ENCODE results near the gene PHRF1. TPM values are rescaled to one million over a fixed set of nuclear protein-coding genes. Genes with fewer than 3 reads are reported as not detected.

Gene PHRF1
- total and polyA plus RNA-seq, 12 donors: 8.7 to 62.3 (median 26.1) TPM

- intact Hi-C loops (cut with DNase I): no loop called here
- H3K4me3 ChIP-seq: no peak overlapping the region
- H3K27me3 ChIP-seq: no peaks in the 10 kb centered on the region
- DNase-seq: peak in 1 of 7 donors; percentile 25
- H3K4me1 ChIP-seq (replicated peaks in 1 of 2): no peaks in the 10 kb centered on the region
- TF ChIP-seq POLR2A (IDR thresholded peaks at IDR 0.05): no peak
- TF ChIP-seq, protein P1, sequence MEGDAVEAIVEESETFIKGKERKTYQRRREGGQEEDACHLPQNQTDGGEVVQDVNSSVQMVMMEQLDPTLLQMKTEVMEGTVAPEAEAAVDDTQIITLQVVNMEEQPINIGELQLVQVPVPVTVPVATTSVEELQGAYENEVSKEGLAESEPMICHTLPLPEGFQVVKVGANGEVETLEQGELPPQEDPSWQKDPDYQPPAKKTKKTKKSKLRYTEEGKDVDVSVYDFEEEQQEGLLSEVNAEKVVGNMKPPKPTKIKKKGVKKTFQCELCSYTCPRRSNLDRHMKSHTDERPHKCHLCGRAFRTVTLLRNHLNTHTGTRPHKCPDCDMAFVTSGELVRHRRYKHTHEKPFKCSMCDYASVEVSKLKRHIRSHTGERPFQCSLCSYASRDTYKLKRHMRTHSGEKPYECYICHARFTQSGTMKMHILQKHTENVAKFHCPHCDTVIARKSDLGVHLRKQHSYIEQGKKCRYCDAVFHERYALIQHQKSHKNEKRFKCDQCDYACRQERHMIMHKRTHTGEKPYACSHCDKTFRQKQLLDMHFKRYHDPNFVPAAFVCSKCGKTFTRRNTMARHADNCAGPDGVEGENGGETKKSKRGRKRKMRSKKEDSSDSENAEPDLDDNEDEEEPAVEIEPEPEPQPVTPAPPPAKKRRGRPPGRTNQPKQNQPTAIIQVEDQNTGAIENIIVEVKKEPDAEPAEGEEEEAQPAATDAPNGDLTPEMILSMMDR (IDR thresholded peaks at IDR 0.05): no peak
- WGBS, 4 donors: 48 to 88% (median 54%) methylated on average over 24 to 65 of the region's 69 CpGs
- H3K36me3 ChIP-seq (replicated peaks in 1 of 2): peaks cover 0 to 6% of the 10 kb centered on the region in 2 donors
- no peaks in the 10 kb centered on the region for H3K9me3 ChIP-seq (replicated peaks in 1 of 3)
- no peak overlapping the region for H3K27ac ChIP-seq
These were observed 63.9 kb downstream of the PHRF1 start for GRCh38 chr11:640021-640706.

GRCh38 chr11:641806-642370 is 65.6 kb downstream of the PHRF1 start:
- H3K4me3 ChIP-seq: no peak overlapping the region
- no peaks in the 10 kb centered on the region for H3K9me3 ChIP-seq (replicated peaks in 1 of 3)
- DNase-seq: no peak
- no peaks in the 10 kb centered on the region for H3K4me1 ChIP-seq (replicated peaks in 1 of 2)
- WGBS, 4 donors: 92 to 98% (median 94%) methylated on average over 19 of the region's 19 CpGs
- intact Hi-C loops (cut with DNase I): no loop called here
- H3K27me3 ChIP-seq: no peaks in the 10 kb centered on the region
- H3K36me3 ChIP-seq (replicated peaks in 1 of 2): peaks cover 0 to 6% of the 10 kb centered on the region in 2 donors
- H3K27ac ChIP-seq: no peak overlapping the region
- no peak for TF ChIP-seq POLR2A (IDR thresholded peaks at IDR 0.05)
- TF ChIP-seq, protein P1 (IDR thresholded peaks at IDR 0.05): no peak

GRCh38 chr11:643366-643765 is 67.1 kb downstream of the PHRF1 start:
- H3K9me3 ChIP-seq (replicated peaks in 1 of 3): no peaks in the 10 kb centered on the region
- no peak overlapping the region for H3K4me3 ChIP-seq
- no peaks in the 10 kb centered on the region for H3K4me1 ChIP-seq (replicated peaks in 1 of 2)
- no peak overlapping the region for H3K27ac ChIP-seq
- DNase-seq: no peak
- no peaks in the 10 kb centered on the region for H3K27me3 ChIP-seq
- TF ChIP-seq, protein P1 (IDR thresholded peaks at IDR 0.05): no peak
- no peak for TF ChIP-seq POLR2A (IDR thresholded peaks at IDR 0.05)
- 93 to 98% (median 96%) methylated on average over 6 to 9 of the region's 9 CpGs for WGBS, 4 donors
- H3K36me3 ChIP-seq (replicated peaks in 1 of 2): peaks cover 0 to 6% of the 10 kb centered on the region in 2 donors
- intact Hi-C loops (cut with DNase I): no loop called here

- H3K27me3 ChIP-seq: no peaks in the 10 kb centered on the region
- TF ChIP-seq, protein P1 (IDR thresholded peaks at IDR 0.05): no peak
- TF ChIP-seq POLR2A (IDR thresholded peaks at IDR 0.05): no peak
- intact Hi-C loops (cut with DNase I): no loop called here
- peaks cover 0 to 6% of the 10 kb centered on the region in 2 donors for H3K36me3 ChIP-seq (replicated peaks in 1 of 2)
- DNase-seq: no peak
- no peak overlapping the region for H3K4me3 ChIP-seq
- H3K4me1 ChIP-seq (replicated peaks in 1 of 2): no peaks in the 10 kb centered on the region
- H3K27ac ChIP-seq: no peak overlapping the region
- 89 to 95% (median 89%) methylated on average over 14 to 50 of the region's 50 CpGs for WGBS, 4 donors
- no peaks in the 10 kb centered on the region for H3K9me3 ChIP-seq (replicated peaks in 1 of 3)
These were observed 67.8 kb downstream of the PHRF1 start for GRCh38 chr11:643849-644738.

All from adrenal gland (tissue), 12 donors.